ENCODE data around the gene FBXO21. TPM values are rescaled to one million over a fixed set of nuclear protein-coding genes. Genes with fewer than 3 reads are reported as not detected.

The FBXO21 gene, protein sequence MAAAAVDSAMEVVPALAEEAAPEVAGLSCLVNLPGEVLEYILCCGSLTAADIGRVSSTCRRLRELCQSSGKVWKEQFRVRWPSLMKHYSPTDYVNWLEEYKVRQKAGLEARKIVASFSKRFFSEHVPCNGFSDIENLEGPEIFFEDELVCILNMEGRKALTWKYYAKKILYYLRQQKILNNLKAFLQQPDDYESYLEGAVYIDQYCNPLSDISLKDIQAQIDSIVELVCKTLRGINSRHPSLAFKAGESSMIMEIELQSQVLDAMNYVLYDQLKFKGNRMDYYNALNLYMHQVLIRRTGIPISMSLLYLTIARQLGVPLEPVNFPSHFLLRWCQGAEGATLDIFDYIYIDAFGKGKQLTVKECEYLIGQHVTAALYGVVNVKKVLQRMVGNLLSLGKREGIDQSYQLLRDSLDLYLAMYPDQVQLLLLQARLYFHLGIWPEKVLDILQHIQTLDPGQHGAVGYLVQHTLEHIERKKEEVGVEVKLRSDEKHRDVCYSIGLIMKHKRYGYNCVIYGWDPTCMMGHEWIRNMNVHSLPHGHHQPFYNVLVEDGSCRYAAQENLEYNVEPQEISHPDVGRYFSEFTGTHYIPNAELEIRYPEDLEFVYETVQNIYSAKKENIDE
- 10 to 100 TPM; 25.6 to 26.5 TPM for total RNA-seq

DNA sequence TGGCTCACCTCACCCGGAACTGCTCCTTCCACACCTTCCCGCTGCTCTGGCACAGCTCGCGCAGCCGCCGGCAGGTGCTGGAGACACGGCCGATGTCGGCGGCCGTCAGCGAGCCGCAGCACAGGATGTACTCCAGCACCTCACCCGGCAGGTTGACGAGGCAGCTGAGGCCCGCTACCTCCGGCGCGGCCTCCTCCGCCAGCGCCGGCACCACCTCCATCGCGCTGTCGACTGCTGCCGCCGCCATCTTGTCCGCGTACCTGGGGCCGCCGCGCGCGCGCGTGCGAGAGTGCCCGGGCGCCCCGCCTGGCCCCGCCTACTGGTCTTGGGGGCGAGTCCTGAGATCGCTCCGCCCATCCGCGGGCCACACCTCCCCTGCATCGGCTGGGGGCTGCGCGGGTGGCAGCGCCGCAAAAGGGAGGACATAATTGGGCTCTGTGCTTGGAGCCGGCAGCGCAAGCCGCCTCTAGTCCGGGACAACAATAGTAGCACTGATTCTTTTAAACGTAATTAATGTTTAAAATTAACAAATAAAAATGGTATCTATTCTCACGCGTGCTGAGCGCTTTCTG lies at the start of gene FBXO21:
Gene FBXO21, minus strand, starts transcription at position 261 of the 572 bp plus-strand sequence. Its CDS starts 14 bp downstream, at position 247.

Other genes with a start within 250 kb of the FBXO21 start
- 10 to 100 TPM; 18.0 to 19.0 TPM for gene TESC, start 91.1 kb downstream of the FBXO21 start, total RNA-seq
- gene NOS1, start 171.2 kb upstream of the FBXO21 start, total RNA-seq: not detected